ENCODE measurements around the gene NOXA1.

DNA sequence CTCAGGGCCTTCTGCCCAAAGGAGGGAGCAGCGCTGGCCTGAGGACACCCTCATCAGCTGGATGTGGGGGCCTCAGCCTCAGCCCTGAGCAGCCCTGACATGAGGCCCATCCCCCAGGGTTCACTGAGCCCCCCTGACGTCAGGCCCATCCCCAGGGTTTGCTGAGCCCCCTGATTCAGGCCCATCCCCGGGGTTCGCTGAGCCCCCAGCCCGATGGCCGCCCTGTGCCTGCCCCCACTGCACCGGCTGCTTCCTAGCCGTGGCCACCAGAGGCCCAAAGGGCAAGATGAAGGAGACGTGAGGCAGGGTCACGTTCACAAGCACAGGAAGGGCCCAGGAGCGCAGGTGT lies 55.4 kb downstream of the NOXA1 start:
- TF ChIP-seq, protein P1, sequence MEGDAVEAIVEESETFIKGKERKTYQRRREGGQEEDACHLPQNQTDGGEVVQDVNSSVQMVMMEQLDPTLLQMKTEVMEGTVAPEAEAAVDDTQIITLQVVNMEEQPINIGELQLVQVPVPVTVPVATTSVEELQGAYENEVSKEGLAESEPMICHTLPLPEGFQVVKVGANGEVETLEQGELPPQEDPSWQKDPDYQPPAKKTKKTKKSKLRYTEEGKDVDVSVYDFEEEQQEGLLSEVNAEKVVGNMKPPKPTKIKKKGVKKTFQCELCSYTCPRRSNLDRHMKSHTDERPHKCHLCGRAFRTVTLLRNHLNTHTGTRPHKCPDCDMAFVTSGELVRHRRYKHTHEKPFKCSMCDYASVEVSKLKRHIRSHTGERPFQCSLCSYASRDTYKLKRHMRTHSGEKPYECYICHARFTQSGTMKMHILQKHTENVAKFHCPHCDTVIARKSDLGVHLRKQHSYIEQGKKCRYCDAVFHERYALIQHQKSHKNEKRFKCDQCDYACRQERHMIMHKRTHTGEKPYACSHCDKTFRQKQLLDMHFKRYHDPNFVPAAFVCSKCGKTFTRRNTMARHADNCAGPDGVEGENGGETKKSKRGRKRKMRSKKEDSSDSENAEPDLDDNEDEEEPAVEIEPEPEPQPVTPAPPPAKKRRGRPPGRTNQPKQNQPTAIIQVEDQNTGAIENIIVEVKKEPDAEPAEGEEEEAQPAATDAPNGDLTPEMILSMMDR (IDR thresholded peaks at IDR 0.05), result no peak
- TF ChIP-seq POLR2A (IDR thresholded peaks at IDR 0.05), result no peak

Data from sigmoid colon (tissue), 3 donors.